OCI-LY3 (cell line): Measurements from ENCODE around the gene DNAH10.

Experiments used
- H2AFZ ChIP-seq: fragments of 200-600, 300-600 bp; shearing (Covaris generic); 2 replicates; pipeline ENCODE4 v1.6.0; 2014; ENCODE audit warnings: antibody characterized with exemption, low read depth, low read length
- H3K27ac ChIP-seq: fragments of 200-600, 300-600 bp; sonication (generic); 2 replicates; pipeline ENCODE4 v1.5.1; 2014; ENCODE audit warnings: mild to moderate bottlenecking, low read length, moderate library complexity, mixed read lengths
- H3K27me3 ChIP-seq: fragments of 200-600, 300-600 bp; sonication (generic); 2 replicates; pipeline ENCODE4 v1.6.1; 2014; ENCODE audit warnings: low read depth, low read length, mixed read lengths
- H3K36me3 ChIP-seq: fragments of 200-600, 300-600 bp; sonication (generic); replicated peaks from 2 replicates; pipeline ENCODE3; 2014; ENCODE audit warnings: low read depth, low read length, mixed read lengths
- H3K4me1 ChIP-seq: fragments of 300-600, 200-600 bp; sonication (generic); 2 replicates; pipeline ENCODE4 v1.6.1; 2014; ENCODE audit warnings: low read length, mixed read lengths
- H3K4me2 ChIP-seq: fragments of 200-600, 300-600 bp; sonication (generic); 2 replicates; pipeline ENCODE4 v1.6.1; 2014; ENCODE audit warnings: low read length, mixed read lengths
- H3K4me3 ChIP-seq: fragments of 300-600, 200-600 bp; sonication (generic); 2 replicates; pipeline ENCODE4 v1.5.1; 2014; ENCODE audit warnings: antibody characterized with exemption, mild to moderate bottlenecking, low read length, moderate library complexity
- H3K79me2 ChIP-seq: fragments of 300-600, 200-600 bp; shearing (Covaris generic); 2 replicates; pipeline ENCODE4 v1.6.1; 2014; ENCODE audit warnings: mild to moderate bottlenecking, low read length, mixed read lengths
- H3K9ac ChIP-seq: fragments of 300-600, 200-600 bp; shearing (Covaris generic); 2 replicates; pipeline ENCODE4 v1.6.0; 2014; ENCODE audit warnings: mild to moderate bottlenecking, low read length, moderate library complexity
- H3K9me3 ChIP-seq: fragments of 200-600, 300-600 bp; shearing (Covaris generic); 2 replicates; pipeline ENCODE4 v1.6.1; 2014; ENCODE audit warnings: low read length, mixed read lengths; ENCODE audit not compliant: insufficient read depth
- H4K20me1 ChIP-seq: fragments of 200-600, 300-600 bp; sonication (generic); 2 replicates; pipeline ENCODE4 v1.6.1; 2016; ENCODE audit warnings: low read length, mixed read lengths; ENCODE audit not compliant: insufficient read depth
- CTCF ChIP-seq: fragments of 200-600, 300-600 bp; sonication (generic); IDR thresholded peaks from 2 replicates; pipeline ENCODE4 v1.5.1; 2014; ENCODE audit warnings: antibody characterized with exemption, low read length, low read depth
- EZH2phosphoT487 ChIP-seq: fragments of 200-600 bp; shearing (Covaris generic); IDR thresholded peaks from 2 replicates; pipeline ENCODE4 v1.6.1; 2018; ENCODE audit warnings: antibody characterized with exemption, mixed run types, low read depth

DNAH10 gene

GRCh38 chr12:123933214-123933613 is 171.1 kb downstream of the DNAH10 start:
- peaks cover 3% of the 10 kb centered on the region for H3K4me1 ChIP-seq
- no peak overlapping the region for H2AFZ ChIP-seq
- no peaks in the 10 kb centered on the region for H4K20me1 ChIP-seq
- H3K27ac ChIP-seq: no peak overlapping the region
- no peak overlapping the region for H3K4me2 ChIP-seq
- no peak overlapping the region for H3K4me3 ChIP-seq
- H3K27me3 ChIP-seq: peaks cover 9% of the 10 kb centered on the region
- no peaks in the 10 kb centered on the region for H3K79me2 ChIP-seq
- H3K9me3 ChIP-seq: no peaks in the 10 kb centered on the region
- TF ChIP-seq EZH2phosphoT487: no peak
- TF ChIP-seq CTCF: no peak
- H3K36me3 ChIP-seq: no peaks in the 10 kb centered on the region
- H3K9ac ChIP-seq: no peak overlapping the region

GRCh38 chr12:123934016-123934620 is 172.0 kb downstream of the DNAH10 start:
- Histone ChIP-seq H3K9ac (no peak overlapping the region), H3K27ac (no peak overlapping the region), H3K4me3 (no peak overlapping the region), H3K4me2 (no peak overlapping the region), H3K27me3 (peaks cover 7% of the 10 kb centered on the region), H3K4me1 (peaks cover 12% of the 10 kb centered on the region), H3K36me3 (no peaks in the 10 kb centered on the region), H3K79me2 (no peaks in the 10 kb centered on the region), H2AFZ (no peak overlapping the region), H4K20me1 (no peaks in the 10 kb centered on the region), H3K9me3 (no peaks in the 10 kb centered on the region)
- no peak for TF ChIP-seq CTCF

GRCh38 chr12:123934829-123935228 is 172.7 kb downstream of the DNAH10 start:
- H2AFZ ChIP-seq: no peak overlapping the region
- H3K4me3 ChIP-seq: no peak overlapping the region
- no peak overlapping the region for H3K27ac ChIP-seq
- H3K4me1 ChIP-seq: peaks cover 12% of the 10 kb centered on the region
- H3K4me2 ChIP-seq: no peak overlapping the region
- peaks cover 7% of the 10 kb centered on the region for H3K27me3 ChIP-seq
- H3K9me3 ChIP-seq: no peaks in the 10 kb centered on the region
- TF ChIP-seq CTCF: no peak
- H3K9ac ChIP-seq: no peak overlapping the region
- H4K20me1 ChIP-seq: no peaks in the 10 kb centered on the region
- no peaks in the 10 kb centered on the region for H3K36me3 ChIP-seq
- no peaks in the 10 kb centered on the region for H3K79me2 ChIP-seq

DNA sequence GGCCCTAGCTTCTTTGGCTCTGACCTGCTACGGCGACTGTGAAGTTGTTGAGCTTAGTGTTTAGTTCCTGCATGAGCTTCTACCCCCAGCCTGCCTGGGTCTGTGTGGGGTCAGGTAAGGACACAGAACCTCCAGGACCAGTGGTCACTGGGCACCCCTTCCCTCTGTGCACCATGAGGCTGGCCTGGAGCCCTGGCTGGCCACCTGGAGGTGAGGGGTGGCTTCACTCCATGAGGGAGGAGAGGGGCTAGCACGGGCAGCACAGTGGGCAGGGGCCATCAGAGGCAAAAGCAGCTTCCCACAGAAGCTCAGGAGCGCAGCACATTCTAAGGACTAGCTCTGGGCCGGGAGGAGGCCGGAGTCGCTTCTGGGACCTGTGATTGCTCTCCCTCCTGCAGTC is 173.9 kb downstream of the DNAH10 start:
- TF ChIP-seq EZH2phosphoT487 (no peak), CTCF (no peak)

More for the DNA sequence above, 173.9 kb downstream of the DNAH10 start:
- Histone ChIP-seq H3K4me2 (no peak overlapping the region), H2AFZ (no peak overlapping the region), H4K20me1 (no peaks in the 10 kb centered on the region), H3K27me3 (peaks cover 7% of the 10 kb centered on the region), H3K9ac (no peak overlapping the region), H3K4me1 (peaks cover 12% of the 10 kb centered on the region), H3K36me3 (no peaks in the 10 kb centered on the region), H3K27ac (no peak overlapping the region), H3K9me3 (no peaks in the 10 kb centered on the region), H3K79me2 (no peaks in the 10 kb centered on the region), H3K4me3 (no peak overlapping the region)
